ENCODE results near the gene CAMK2B.

GRCh38 chr7:44249639-44250234, 75.7 kb downstream of the CAMK2B start:
- no peak for TF ChIP-seq FOSB (CRISPR knock-in tag; IDR thresholded peaks at IDR 0.05)
- TF ChIP-seq ATOH8 (CRISPR knock-in tag; IDR thresholded peaks at IDR 0.05; ENCODE audit: low read depth): no peak
- TF ChIP-seq EP300 (IDR thresholded peaks at IDR 0.05): no peak
- no peak for TF ChIP-seq RFX5 (IDR thresholded peaks at IDR 0.05)
- no peak for TF ChIP-seq CTCF (IDR thresholded peaks at IDR 0.05)
